ENCODE results near the gene SPTBN1.
"Not testable (repeated sequence)": the region's sequence is repeated elsewhere in the genome, so short reads cannot be mapped to it uniquely, and the experiment has no call there.

Gene SPTBN1

DNA sequence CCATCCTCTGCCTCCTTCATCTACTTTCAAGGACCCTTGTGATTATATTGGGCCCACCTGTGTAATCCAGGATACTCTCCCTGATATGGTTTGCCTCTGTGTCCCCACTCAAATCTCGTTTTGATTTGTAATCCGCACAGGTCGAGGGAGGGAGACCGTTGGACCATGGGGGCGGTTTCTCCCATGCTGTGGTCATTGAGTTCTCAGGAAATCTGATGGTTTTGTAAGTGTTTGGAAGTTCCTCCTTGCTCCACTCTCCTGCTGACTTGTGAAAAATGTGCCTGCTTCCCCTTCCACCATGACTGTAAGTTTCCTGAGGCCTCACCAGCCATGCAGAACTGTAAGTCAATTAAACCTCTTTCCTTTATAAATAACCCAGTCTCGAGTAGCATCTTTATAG, 225.3 kb downstream of the SPTBN1 start:
- no peak for DNase-seq

DNA sequence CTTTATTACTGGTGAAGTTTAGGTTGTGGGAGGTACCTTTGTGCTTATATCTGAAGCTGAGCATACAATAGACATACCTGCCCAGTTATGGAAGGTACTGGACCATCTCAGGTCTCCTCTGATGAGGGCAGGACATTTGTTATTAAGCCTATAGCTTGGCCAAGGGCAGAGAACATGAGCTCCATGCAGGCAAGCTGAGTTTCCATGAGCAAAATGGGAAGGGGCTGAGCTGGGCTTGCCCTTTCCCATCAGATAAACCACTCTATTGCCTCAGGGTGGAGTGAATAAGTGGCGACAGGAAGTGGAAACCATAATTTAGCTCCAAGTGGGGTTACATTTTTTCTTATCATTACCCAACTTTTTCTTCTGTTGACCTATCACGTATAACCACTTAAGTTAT, 227.5 kb downstream of the SPTBN1 start:
- DNase-seq = no peak

DNA sequence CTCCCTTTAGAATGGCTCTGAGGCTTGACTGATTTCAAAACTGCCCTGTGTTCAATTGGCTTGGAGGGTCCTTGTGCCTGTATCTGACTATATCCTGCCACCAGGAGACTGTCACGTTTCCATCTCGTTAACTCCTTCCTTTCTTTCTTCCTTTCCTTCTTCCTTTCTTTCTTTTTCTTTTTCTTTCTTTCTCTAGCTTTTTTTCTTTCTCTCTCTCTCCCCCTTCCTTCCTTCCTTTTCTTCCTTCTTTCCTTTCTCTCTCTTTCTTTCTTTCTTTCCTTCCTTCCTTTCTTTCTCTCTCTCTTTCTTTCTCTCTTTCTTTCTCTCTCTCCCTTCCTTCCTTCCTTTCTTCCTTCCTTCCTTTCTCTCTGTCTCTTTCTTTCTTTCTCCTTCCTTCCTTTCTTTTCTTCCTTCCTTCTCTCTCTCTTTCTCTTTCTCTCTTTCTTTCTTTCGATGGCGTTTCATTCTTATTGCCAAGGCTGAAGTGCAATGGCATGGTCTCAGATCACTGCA, 229.2 kb downstream of the SPTBN1 start:
- no peak for DNase-seq

DNA sequence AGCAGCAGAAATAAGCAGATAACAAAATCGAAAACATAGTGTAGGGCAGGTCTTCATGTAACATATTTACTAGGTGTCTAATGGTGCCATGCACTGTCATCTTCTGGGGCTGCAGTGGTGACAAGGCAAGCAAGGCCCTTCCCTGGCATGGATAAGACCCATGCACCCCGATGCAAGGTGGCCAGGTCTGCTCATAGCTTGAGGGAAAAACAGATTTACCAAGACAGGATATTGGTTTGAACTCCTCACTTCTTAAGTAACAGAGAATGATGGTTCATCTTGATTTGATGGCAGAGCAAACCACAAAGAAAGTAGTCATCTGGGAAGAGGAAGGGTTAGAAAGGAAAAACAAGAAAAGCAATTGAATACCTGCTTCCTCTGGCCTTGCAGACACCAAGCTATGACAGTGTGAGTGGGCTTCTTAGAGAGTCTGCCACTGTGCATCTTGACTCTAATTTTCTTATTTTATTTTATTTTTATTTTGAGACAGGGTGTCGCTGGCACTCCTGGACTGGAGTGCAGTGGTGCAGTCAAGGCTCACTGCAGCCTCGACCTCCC, 231.5 kb downstream of the SPTBN1 start:
- DNase-seq = no peak

DNA sequence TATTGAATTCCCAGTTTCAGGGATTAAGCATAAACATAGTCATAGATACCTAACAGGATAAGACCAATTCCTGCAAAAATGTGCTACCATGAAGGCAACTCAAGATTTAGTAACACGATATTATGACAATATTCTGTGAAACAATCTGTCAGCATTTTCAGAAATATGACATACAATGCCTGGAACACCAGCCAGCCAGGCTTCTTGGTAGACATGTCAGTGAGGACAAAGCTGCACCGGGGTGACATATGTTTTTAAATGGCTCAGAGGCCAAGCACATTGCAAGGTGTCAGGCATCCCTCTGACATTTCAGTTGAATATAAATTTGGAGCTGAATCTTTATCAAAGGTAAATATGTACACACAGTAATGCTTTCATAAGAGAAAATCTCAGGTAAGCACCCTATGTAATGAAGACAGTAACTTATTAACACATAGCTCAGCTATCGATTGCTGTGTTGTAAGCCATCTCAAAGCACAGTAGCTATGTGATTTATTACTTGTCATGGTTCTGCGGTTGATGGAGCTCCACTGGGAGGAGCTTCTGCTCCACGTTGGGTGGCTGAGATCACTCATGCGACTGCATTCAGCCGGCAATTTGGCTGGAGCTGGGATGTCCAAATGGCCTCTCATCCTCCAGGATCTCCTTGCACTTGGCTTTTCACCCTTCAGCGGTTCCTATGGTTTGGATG, 235.5 kb downstream of the SPTBN1 start:
- DNase-seq = no peak

DNA sequence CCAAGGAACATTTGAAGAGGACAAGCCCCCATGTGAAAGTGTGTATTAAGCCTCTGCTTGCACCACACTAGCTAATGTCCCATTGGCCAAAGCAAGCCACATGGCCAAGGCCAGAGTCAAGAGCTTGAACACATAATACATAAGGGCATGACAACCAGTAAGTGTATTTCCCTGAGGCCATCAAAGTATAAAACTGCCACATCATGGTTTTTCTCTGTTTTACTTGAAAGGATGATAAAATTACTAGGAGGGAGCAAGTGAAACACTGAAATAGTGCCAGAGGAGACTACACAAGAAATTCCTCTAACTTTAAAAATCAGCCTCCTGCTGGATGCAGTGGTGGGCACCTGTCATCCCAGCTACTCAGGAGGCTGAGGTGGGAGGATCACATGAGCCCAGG, 236.4 kb downstream of the SPTBN1 start:
- no peak for DNase-seq

DNA sequence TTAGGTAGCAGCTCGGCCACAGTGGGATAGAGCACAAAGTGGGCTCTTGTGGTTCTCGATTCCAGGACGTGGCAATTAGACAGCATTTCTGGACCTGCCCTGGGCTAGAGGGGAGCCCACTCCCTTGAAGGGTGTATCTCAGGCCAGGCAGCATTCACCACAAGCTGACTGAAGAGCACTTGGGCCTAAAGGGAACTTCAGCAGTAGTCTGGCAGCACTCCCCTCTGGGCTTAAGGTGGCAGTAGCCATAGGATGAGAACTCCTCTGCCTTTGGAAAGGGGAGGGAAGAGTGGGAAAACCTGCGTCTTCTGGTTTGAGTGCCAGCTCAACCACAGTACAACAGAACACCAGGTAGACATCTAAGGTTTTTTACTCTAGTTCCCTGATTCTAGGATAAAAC, 239.3 kb downstream of the SPTBN1 start:
- no peak for DNase-seq

DNA sequence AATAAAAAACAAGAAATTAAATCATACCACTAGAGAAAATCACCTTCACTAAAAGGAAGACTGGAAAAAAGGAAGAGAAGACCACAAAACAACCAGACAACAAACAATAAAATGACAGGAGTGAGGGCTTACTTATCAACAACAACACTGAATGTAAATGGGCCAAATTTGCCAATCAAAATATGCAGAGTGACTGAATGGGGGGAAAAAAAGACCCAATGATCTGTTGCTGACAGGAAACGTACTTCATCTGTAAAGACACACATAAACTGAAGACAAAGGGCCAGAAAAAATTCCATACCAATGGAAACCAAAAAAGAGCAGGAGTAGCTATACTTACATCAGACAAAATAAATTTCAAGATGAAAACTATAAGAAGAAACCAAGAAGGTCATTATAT, 241.8 kb downstream of the SPTBN1 start:
- DNase-seq = no peak

DNA sequence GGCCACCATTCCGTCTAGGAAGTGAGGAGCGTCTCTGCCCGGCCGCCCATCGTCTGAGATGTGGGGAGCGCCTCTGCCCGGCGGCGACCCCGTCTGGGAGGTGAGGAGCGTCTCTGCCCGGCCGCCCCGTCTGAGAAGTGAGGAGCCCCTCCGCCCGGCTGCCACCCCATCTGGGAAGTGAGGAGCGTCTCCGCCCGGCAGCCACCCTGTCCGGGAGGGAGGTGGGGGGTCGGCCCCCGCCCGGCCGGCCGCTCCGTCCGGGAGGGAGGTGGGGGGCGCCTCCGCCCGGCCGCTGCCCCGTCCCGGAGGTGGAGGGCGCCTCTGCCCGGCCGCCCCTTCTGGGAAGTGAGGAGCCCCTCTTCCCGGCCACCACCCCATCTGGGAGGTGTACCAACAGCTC, 242.8 kb downstream of the SPTBN1 start:
- DNase-seq = not testable (repeated sequence)

DNA sequence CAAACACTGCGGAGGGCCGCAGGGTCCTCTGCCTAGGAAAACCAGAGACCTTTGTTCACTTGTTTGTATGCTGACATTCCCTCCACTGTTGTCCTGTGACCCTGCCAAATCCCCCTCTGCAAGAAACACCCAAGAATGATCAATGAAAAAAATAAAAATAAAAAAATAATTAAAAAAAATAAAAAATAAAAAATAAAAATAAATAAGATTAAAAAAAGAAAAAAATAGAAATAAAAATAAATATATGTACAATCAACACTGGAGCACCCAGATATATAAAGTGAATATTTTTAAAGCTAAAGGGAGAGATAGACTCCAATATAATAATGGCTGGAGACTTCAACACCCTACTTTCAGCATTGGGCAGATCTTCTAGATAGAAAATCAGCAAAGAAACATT, 243.5 kb downstream of the SPTBN1 start:
- no peak for DNase-seq

DNA sequence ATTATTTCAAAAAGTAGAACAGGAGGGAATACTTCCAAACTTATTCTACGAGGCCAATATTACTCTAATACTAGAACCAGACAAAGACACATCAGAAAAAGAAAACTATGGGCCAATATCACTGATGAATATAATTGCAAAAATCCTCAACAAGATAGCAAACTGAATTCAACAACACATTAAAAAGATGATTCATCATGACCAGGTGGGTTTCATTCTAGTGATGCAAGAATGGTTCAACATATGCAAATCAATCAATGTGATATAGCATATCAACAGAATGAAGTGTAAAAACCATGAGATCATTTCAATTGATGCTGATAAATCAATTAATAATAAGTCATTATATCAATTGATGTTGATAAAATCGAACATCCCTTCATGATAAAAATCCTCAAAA, 244.9 kb downstream of the SPTBN1 start:
- DNase-seq = no peak

DNA sequence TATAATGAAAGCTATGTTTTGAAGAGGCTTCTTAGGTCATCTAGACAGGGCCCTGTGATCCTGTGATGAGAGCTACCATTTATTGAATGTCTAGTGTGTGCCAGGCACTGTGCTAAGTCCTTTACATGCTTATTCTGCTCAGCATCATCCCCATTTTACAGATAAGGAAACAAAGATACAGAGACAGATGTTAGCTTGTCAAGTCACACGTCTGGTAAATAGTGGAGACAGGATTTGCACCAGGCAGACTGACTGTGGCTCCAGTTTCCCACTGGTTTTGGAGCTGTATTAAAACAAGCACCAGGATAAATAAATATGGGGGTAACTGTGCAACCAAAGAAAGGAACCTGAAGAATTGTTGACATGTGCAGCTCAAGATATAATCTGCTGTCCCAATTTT, 248.1 kb downstream of the SPTBN1 start:
- DNase-seq = no peak

DNA sequence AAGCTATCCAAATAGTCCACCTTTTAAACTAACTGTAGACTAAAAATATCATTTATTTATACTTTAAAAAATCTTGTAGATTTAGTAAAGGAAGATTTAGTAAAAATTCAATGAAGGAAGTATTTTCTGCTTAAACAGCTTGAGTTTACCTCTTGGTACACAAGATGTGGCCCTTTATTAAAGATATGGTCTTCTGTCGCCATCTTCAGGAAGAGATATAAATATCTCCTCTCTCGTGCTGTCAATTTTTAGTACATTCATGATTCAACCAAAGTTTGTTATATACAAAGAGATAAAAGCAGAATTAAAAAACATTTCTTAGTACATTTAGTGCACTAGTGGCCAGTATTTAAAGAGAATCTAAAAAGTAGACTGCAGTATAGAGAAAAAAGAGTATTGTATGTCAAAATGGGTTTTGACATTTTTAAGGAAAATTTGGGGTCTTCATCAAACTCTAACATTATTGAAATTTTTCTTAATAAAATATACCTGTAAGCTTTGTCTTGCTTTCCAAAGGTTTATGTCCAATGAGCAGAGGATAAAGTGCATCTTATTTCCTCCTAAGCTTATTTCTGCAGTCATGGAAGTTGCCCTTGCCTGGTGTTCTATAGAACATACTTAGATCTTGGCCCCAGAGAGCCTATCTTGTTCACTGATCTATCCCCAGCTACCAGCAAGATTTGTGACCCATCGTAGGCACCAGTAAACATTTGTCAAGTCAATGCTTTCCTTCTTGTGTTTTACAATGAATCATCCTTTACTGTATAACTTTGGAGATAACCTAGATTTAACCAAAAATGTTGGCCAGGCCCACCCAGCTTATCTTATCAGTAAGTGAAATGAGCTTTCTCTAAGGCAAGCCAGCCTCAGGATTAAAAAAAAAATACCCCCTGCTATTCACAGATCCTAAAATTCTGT, 248.8 kb downstream of the SPTBN1 start:
- no peak for DNase-seq

DNA sequence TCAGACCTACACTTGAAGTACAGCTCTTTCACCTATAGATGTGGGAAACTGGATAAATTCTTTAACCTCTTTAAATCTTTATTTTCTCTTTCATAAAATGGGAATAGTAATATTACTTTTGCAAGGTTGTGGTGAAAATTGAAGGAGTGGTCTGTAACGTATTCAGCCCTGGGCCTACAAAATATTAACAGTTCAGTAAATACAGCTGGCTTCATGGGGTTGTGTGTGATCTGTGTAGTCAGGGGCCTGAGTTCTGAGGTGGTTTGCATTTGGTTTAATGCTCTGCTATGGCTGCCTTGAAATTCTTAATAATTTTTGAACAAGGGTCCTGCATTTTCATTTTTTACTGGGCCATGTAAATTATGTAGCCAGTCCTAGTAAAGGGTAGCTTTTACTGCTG, 250.5 kb downstream of the SPTBN1 start:
- no peak for DNase-seq

DNA sequence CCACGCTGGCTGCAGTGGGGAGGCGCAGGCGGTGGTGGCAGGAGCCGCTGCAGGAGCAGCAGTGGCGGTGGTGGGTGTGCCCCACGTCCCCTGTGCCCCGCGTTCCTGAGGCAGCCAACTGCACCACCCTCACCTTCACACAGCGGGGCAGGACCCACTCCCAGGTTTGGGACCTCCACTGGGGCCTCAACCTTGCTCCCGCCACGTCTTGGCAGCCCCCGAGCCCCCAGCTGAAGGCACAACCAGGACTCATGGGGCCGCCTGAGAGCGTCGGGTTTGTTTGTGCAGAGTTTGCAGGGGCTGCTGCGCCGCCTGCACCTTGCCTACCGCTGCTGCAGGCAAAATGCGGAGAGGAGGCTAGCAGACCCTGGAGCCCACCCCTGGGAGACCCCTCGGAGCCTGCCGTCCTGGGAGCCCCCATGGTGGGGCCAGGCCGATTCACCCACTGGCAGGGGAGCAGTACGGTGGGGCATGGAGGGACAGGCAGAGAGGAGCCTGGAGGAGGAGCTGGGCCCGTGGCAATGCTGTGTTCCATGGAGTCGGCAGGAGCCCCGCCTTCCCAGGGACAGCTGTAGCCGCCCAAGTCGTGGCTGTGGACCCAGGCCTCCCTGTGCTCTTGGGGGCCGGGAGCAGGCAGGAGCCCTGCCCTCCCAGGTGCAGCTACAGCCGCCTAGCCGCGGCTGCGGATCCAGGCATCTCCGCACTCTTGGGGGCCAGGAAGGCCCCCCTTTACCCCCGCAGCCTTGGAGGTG, 252.6 kb downstream of the SPTBN1 start:
- DNase-seq = no peak

DNA sequence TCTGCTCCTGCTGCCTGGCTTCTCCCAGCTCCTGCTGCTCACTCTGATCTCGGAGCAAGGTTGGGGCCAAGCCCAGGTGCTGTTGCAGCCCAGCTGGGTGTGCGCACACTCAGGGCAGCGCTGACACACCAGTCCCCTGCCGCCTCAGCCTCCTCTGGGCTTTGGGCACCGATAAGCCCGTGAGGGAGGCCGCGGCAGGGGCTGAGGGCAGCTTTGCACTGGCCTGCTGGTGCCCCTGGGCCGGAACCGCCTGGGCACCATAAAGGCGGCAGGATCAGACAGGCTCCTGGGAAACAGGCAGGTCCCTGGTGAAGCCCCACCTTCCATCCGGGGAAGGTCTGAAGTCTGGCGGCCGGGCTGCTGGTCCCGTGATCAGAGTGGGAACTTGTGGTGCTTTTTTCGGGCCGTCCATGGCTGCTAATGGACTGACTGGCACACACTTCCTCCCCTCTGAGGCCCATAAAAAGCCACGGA, 253.2 kb downstream of the SPTBN1 start:
- DNase-seq = no peak

DNA sequence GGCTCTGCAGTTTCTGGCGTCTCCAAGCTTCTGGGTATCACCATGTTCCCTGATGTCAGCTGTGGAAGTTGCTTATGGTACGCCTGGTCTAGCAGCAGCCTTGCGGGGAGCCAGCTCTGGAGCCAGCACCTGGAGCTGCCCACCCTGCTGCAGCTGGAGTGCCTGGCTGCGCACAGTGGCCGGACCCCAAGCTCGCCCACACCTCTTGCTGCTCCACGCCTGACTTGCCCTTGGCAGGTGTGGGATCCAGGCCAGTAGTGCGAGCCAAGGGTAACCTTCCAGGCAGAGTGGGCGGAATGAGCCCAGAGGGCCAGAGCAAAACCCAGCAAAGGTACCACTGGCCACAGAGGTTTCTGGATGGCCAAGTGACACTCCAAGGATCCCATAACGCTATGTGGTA, 254.1 kb downstream of the SPTBN1 start:
- DNase-seq = no peak

DNA sequence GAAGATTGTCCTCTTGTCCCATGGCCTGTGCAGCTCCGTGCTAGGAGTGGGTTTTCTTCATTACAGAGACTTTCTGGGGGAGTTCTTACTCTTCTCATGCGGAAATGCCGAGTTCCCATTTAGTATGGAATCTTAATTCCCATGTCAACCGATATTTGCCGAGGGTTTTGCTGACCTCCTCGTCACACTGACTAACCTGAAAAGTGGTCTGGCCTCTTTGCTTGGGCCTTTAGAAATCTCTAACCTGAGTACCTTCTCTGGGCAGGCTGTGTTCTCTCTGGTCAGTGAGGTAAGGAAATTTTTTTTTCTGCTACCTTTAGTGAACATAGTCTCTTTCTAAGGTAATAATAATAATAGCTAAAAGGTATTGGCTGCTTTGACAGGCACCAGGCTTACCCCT, 256.4 kb downstream of the SPTBN1 start:
- DNase-seq = no peak

DNA sequence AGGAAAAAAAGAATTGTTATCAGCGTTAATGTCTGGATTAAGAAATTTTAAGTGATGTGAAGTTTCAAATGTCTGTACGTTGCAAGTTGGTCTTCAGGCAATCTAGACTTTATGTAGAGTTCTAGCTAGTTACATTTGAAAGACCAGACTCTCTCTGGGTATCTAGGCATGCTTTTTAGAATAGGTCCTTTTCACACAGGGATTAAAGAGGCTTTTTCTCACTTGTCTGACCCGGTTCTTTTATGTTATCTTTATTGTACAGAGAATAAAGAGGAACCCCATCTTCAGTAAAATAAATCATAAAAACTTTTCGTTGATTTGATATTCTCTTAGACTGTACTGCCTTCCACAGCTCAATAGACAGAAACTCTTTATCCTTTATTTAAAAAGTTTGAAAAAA, 258.9 kb downstream of the SPTBN1 start:
- DNase-seq = no peak

DNA sequence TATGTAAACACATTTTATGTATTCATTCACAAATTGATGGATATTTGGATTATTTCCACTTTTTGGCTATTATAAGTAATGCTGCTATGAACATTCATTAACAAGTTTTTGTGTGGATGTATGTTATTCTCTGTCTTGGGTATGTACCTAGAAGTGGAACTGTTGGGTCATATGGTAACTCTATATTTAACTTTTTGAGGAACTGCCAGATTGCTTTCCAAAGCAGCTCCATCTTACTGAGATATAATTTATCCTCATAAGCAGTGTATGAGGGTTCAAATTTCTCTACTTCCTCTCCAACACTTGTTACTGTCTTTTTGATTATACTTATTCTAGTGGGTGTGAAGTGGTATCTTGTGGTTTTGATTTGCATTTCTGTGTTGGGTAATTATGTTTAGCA, 260.2 kb downstream of the SPTBN1 start:
- no peak for DNase-seq

DNA sequence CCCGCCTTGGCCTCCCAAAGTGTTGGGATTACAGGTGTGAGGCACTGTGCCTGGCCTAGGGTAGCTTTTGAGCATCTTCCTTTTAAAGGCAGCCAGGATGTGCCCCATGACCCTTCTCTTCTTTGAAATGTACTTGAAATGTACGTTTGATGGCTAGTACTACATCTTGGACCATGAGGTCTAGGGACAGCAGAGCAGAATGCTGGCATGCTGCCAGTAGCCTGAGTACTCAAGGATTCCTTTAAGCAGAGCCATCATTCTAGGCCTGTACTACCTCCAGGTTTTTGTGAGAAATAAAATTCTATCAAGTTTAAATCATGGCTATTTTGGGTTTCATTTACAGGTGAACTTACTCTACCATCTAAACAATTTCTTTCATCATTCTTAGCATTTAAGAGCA, 264.4 kb downstream of the SPTBN1 start:
- no peak for DNase-seq

All from stimulated activated naive CD4-positive, alpha-beta T cell treated with Interleukin-2 at 50 U/mL for 16 hours (primary cell).